Measurements from ENCODE around the gene LYL1. TPM values are rescaled to one million over a fixed set of nuclear protein-coding genes. Genes with fewer than 3 reads are reported as not detected.

LYL1 gene
- total and polyA plus RNA-seq, 9 of the 15 experiments (the other 6 are each of a cell fraction or from before 2014, with no cell fraction given): 1.3 to 266 (median 34.0) TPM

DNA sequence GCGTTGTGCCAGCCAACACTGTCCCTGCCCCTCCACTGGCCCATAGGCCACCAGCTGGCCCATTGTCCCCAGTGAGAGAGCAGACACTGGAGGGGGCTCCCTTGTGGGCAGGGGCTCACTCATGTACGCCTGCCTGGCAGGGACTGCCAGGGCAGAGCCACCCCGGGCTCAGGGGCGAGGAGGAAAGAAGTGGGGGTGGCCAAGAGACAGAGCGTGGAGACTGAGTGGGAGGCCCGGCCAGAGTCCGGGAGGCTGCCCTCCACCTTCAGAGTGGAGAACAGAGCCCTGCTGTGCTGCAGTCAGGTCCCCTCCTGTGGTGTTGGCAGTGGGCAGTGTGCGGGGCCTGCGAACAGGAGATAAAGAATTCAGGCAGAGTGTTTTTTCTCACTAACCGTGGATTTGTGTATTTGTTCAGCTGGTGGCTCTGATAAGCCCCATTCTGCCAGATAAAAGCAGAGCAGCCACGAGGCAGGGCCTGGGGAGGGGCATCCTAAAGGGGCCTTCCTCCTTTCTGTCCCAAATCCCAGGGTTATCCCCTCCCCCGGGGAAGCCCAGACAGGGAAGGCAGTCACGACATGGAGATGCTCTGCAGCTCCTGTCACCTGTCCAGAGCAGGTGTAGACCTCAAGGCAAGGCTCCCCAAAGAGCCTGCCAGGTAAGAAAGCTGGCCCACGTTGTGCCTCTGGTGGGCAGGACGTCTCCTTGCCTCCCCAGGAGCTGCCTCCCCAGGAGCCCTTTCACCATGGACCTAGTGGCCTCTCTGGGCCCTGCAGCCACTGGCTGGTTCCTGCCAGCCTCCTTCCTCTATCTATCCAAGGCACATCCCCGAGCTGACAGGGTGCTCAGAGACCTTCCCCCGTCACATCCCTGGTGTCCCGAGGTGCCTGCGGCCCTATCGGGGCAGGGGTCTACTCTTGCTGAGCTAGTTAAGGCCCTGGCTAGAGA, 33.0 kb downstream of the LYL1 start (continued):
- TF ChIP-seq, protein P1, sequence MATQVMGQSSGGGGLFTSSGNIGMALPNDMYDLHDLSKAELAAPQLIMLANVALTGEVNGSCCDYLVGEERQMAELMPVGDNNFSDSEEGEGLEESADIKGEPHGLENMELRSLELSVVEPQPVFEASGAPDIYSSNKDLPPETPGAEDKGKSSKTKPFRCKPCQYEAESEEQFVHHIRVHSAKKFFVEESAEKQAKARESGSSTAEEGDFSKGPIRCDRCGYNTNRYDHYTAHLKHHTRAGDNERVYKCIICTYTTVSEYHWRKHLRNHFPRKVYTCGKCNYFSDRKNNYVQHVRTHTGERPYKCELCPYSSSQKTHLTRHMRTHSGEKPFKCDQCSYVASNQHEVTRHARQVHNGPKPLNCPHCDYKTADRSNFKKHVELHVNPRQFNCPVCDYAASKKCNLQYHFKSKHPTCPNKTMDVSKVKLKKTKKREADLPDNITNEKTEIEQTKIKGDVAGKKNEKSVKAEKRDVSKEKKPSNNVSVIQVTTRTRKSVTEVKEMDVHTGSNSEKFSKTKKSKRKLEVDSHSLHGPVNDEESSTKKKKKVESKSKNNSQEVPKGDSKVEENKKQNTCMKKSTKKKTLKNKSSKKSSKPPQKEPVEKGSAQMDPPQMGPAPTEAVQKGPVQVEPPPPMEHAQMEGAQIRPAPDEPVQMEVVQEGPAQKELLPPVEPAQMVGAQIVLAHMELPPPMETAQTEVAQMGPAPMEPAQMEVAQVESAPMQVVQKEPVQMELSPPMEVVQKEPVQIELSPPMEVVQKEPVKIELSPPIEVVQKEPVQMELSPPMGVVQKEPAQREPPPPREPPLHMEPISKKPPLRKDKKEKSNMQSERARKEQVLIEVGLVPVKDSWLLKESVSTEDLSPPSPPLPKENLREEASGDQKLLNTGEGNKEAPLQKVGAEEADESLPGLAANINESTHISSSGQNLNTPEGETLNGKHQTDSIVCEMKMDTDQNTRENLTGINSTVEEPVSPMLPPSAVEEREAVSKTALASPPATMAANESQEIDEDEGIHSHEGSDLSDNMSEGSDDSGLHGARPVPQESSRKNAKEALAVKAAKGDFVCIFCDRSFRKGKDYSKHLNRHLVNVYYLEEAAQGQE (IDR thresholded peaks at IDR 0.05; ENCODE audit: borderline replicate concordance): peak; percentile 24; the same call in 1 of the 2 replicates
- TF ChIP-seq, protein P1 (CRISPR knock-in tag; IDR thresholded peaks at IDR 0.05; ENCODE audit: low read depth): no peak
- peak; percentile 48 for TF ChIP-seq ZFX (CRISPR knock-in tag; IDR thresholded peaks at IDR 0.05)
- peak; percentile 79 for TF ChIP-seq ZNF592 (IDR thresholded peaks at IDR 0.05)
- no peak for TF ChIP-seq SREBF1 (IDR thresholded peaks at IDR 0.05; ENCODE audit: borderline replicate concordance, low read depth, low read length)
- TF ChIP-seq NCOA1 (IDR thresholded peaks at IDR 0.05; ENCODE audit: low read depth): peak; percentile 91
- no peak for TF ChIP-seq RAD21 (CRISPR knock-in tag; conservative IDR thresholded peaks at IDR 0.05 in 1 of 2, IDR thresholded peaks at IDR 0.05 in 1 of 2)
- TF ChIP-seq CBX3 (IDR thresholded peaks at IDR 0.05; ENCODE audit: borderline replicate concordance in 1 of 2, low read length in 2 of 2): no peak
- no peak for TF ChIP-seq TEAD2 (tag; IDR thresholded peaks at IDR 0.05)
- TF ChIP-seq NBN (IDR thresholded peaks at IDR 0.05; ENCODE audit: low read depth): peak; percentile 88
- peak; percentile 78; the same call in 1 of the 2 replicates for TF ChIP-seq RUNX1 (IDR thresholded peaks at IDR 0.05; ENCODE audit: low read depth)
- peak; percentile 94 for TF ChIP-seq CXXC5 (CRISPR knock-in tag; IDR thresholded peaks at IDR 0.05)
- peak; percentile 99 for TF ChIP-seq TAL1 (IDR thresholded peaks at IDR 0.05)
- TF ChIP-seq ARHGAP35 (IDR thresholded peaks at IDR 0.05; ENCODE audit: partially characterized antibody): peak; percentile 61
- TF ChIP-seq SMARCA4 (IDR thresholded peaks at IDR 0.05): peak; percentile 98
- no peak for TF ChIP-seq NR1H2 (CRISPR knock-in tag; IDR thresholded peaks at IDR 0.05)

All from K562 (cell line).